Mononuclear cell (primary cell): ENCODE results near the gene DACH1. TPM values are rescaled to one million over a fixed set of nuclear protein-coding genes. Genes with fewer than 3 reads are reported as not detected.

Experiments
- H3K27me3 ChIP-seq: 2 replicates; pipeline ENCODE4 v1.6.0; 2011; ENCODE audit warnings: low read length, control low read depth; ENCODE audit not compliant: insufficient read depth
- H3K4me1 ChIP-seq: 2 replicates; pipeline ENCODE4 v1.5.1; 2011; ENCODE audit warnings: mild to moderate bottlenecking, low read length, control low read depth; ENCODE audit not compliant: insufficient read depth
- H3K4me3 ChIP-seq: 2 replicates; pipeline ENCODE4 v1.5.1; 2011; ENCODE audit warnings: mild to moderate bottlenecking, low read length, moderate library complexity
- H3K9me3 ChIP-seq: 2 replicates; pipeline ENCODE4 v1.5.1; 2011; ENCODE audit warnings: low read depth, mild to moderate bottlenecking, control low read depth, low read length
- total RNA-seq: library from RNA; depleted of rRNA; stranded (reverse); fragments of >200 nt; gene quantifications from one replicate; pipeline ENCODE4 v1.2.3, GENCODE V29; 2012

Gene DACH1
- total RNA-seq, 1 donor = 0.42 TPM

DNA sequence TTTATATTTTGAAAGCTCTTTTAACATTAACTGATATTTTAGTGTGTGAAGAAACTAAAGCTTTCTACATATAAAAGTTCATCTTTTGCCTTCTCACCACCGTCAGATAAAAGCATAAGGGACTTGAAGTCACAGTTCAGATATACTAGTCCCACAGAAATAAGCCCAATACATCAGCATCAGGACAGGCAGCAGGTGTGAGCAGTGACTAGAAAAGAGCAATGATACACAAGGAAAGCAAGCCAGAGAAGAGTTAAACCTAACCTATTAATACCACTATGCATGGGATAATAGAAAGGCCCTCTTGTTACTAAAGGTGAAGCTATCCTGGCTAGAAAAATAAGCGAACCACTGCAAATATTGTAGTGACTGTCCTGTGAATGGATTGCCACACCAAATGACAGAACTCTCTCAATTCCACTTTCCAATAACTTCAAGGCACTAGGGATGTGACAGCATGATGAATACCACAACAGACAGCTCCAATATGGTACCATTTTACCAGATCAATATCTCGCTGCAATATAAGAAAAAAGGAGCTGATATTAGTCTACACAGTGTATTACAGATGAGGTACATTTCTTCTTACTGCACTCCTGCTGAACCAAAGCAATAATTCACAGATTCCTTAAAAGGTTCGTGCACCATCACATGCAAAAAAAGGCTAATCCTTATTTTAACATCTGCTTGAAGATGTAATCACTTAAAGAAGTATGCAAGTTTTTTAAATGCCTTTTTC lies 114.1 kb downstream of the DACH1 start:
- Histone ChIP-seq H3K4me3 (no peak overlapping the region), H3K4me1 (no peaks in the 10 kb centered on the region), H3K27me3 (no peaks in the 10 kb centered on the region), H3K9me3 (no peaks in the 10 kb centered on the region)

DNA sequence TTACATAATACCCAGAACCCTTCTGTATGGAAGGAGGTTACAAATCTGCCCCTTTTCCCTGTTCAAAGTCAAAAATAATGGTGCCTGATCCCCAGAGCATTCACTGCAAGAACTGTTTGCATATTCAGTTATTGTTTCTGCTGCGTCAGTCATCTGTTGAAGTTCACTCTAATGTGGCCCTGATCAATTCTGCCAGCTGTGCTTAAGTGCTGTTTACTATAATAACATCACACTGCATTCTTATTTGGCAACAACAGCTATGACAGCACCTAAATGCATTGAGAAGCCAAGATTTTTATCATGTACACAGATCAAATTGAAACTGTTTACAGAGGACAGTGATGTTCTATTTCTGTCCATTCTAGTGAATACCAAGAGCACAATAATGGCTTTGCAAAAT lies 115.9 kb downstream of the DACH1 start:
- no peaks in the 10 kb centered on the region for H3K9me3 ChIP-seq
- no peaks in the 10 kb centered on the region for H3K4me1 ChIP-seq
- no peak overlapping the region for H3K4me3 ChIP-seq
- H3K27me3 ChIP-seq = no peaks in the 10 kb centered on the region

DNA sequence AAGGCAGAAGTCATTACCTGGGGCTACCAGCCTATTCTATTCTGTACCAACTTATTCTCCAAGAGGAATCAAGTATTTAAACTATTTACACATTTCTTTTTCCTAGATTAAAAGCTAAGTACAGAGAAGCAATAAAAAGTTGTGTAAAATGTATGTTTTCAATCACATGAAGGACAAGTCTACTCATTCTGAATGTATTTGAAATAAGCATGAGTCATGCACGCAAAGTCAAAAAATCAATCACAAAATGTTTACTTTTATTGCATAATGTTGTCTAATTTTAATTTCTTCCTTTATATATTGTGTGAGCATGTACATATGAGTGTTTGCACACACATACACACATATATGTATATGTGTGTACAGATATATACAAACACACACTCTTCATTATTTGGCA lies 136.7 kb downstream of the DACH1 start:
- H3K9me3 ChIP-seq = no peaks in the 10 kb centered on the region
- no peaks in the 10 kb centered on the region for H3K27me3 ChIP-seq
- H3K4me3 ChIP-seq = no peak overlapping the region
- H3K4me1 ChIP-seq = no peaks in the 10 kb centered on the region

DNA sequence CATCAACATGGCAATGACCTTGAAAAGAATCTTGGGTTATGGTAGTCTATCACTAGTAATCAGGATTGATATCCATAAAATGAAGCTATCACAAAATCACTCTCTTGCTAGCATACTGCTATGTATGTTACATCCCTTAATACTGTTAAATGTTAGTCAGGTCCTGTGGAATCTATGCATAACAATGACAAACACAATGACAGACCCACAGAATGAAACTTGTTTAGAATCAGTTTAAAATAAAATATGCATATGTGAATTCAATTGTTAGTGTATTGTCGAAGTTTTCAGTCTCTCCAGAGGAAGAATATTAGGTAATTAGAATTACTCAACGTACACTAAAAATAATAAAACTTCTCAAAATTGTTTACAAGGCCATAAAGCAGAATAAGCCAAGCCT lies 137.6 kb downstream of the DACH1 start:
- Histone ChIP-seq H3K4me3 (no peak overlapping the region), H3K9me3 (no peaks in the 10 kb centered on the region), H3K4me1 (no peaks in the 10 kb centered on the region), H3K27me3 (no peaks in the 10 kb centered on the region)

DNA sequence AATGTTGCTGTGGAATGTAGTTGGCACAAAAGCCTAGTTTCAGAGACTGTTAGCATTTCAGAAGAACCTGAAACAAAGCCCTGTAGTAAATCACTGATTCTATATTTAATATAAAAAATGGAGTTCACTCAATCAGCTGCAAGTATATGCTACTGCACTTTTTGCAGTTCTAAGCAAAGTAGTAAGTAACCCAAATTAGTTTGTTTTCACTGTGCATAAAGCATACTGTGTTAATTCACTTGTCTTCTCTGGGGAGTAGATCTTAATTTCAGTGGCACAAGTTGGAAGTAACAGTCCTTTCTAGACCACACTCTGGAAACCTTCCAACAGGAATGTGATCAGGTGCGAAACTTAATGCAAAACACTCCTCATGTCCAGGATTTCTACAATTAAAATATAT lies 139.3 kb downstream of the DACH1 start:
- Histone ChIP-seq H3K4me3 (no peak overlapping the region), H3K9me3 (no peaks in the 10 kb centered on the region), H3K27me3 (no peaks in the 10 kb centered on the region)

GRCh38 chr13:71727042-71727441 lies 140.0 kb downstream of the DACH1 start:
- Histone ChIP-seq H3K4me3 (no peak overlapping the region), H3K4me1 (no peaks in the 10 kb centered on the region), H3K27me3 (no peaks in the 10 kb centered on the region), H3K9me3 (no peaks in the 10 kb centered on the region)

More for the DNA sequence above, 139.3 kb downstream of the DACH1 start:
- H3K4me1 ChIP-seq = no peaks in the 10 kb centered on the region

GRCh38 chr13:71722206-71722605 lies 144.8 kb downstream of the DACH1 start:
- no peaks in the 10 kb centered on the region for H3K27me3 ChIP-seq
- no peaks in the 10 kb centered on the region for H3K9me3 ChIP-seq
- H3K4me3 ChIP-seq = no peak overlapping the region
- no peaks in the 10 kb centered on the region for H3K4me1 ChIP-seq

GRCh38 chr13:71721104-71721503 lies 145.9 kb downstream of the DACH1 start:
- H3K9me3 ChIP-seq = no peaks in the 10 kb centered on the region
- H3K4me1 ChIP-seq = no peaks in the 10 kb centered on the region
- no peak overlapping the region for H3K4me3 ChIP-seq
- no peaks in the 10 kb centered on the region for H3K27me3 ChIP-seq

GRCh38 chr13:71718931-71719330 lies 148.1 kb downstream of the DACH1 start:
- H3K4me3 ChIP-seq = no peak overlapping the region
- no peaks in the 10 kb centered on the region for H3K4me1 ChIP-seq
- no peaks in the 10 kb centered on the region for H3K27me3 ChIP-seq
- H3K9me3 ChIP-seq = no peaks in the 10 kb centered on the region

GRCh38 chr13:71714802-71715375 lies 152.1 kb downstream of the DACH1 start:
- H3K27me3 ChIP-seq = no peaks in the 10 kb centered on the region
- no peaks in the 10 kb centered on the region for H3K4me1 ChIP-seq
- H3K9me3 ChIP-seq = no peaks in the 10 kb centered on the region
- H3K4me3 ChIP-seq = no peak overlapping the region

DNA sequence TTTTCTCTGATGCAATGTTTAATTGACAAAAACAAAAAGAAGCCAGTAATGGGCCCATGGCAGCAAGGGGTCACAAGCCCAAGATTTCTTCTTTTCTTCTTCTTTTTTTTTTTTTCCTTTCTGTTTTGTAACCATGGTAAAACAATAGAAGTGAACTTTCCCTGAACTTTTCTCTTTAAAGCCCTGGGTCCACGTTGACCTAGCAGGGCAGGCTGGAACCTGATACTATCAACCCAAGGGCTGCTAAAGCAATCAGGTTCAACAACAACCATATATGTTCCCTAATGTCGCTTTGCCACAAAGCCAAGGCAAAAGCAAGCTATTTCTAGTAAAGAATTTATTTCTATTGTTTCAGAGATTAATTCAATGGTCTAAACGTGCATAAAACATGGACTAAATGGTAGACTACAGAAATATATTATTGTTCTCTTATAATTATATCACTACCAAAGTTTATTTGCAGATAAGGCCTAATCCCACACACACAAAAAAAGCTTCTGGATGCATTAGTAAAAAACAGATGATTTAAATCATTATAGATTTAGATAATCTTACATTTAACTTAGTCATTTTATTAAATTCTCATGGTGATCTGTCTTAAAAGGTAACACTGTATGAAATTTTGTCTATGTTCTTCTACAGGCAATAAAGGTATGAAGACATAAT lies 153.9 kb downstream of the DACH1 start:
- H3K9me3 ChIP-seq = no peaks in the 10 kb centered on the region
- no peak overlapping the region for H3K4me3 ChIP-seq
- H3K4me1 ChIP-seq = no peaks in the 10 kb centered on the region
- H3K27me3 ChIP-seq = no peaks in the 10 kb centered on the region

DNA sequence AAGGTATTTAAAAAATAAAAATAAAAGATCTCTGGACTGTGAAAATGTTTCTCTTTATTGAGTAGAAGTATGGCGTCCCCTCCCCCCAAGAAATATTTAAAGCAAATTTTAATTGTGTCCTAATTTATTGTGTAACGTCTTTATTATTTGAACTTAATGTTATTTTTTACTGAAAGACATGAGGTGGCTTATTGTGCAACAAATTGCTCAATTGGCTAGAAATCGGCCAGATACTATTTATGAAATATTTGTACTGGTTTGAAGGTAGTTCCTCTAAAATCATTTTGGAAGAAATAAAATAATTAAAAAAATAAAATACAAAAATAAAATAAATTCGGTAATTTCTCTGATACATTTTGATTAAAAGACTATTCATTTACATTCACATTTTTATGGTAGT lies 162.3 kb downstream of the DACH1 start:
- H3K27me3 ChIP-seq = no peaks in the 10 kb centered on the region
- H3K9me3 ChIP-seq = no peaks in the 10 kb centered on the region
- H3K4me1 ChIP-seq = peaks cover 6% of the 10 kb centered on the region
- no peak overlapping the region for H3K4me3 ChIP-seq

DNA sequence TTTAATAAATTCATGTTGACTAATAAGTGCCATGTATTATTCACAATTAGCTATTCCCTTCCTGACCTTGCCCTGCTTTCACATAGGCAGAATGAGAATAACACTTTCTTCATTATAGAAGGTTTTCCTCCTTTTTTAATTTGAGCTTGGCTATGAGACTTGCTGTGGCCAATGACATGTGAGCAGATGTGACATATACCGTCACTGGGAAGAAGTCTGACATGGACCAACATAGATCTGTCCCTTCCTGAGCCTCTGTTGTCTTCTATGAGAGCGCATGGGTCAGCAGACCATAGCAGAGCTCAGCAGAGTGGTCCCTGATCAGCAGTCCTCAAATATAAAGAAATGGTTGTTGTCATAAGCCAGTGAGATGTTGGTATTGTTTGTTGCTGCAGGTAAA lies 163.9 kb downstream of the DACH1 start:
- H3K9me3 ChIP-seq = no peaks in the 10 kb centered on the region
- peaks cover 6% of the 10 kb centered on the region for H3K4me1 ChIP-seq
- H3K4me3 ChIP-seq = no peak overlapping the region
- H3K27me3 ChIP-seq = no peaks in the 10 kb centered on the region

- Histone ChIP-seq H3K9me3 (no peaks in the 10 kb centered on the region), H3K27me3 (no peaks in the 10 kb centered on the region), H3K4me1 (peaks cover 6% of the 10 kb centered on the region), H3K4me3 (no peak overlapping the region)
Observed at GRCh38 chr13:71702253-71702652, 164.8 kb downstream of the DACH1 start.

- H3K4me3 ChIP-seq = no peak overlapping the region
Observed at GRCh38 chr13:71701741-71702140, 165.3 kb downstream of the DACH1 start.

GRCh38 chr13:71699342-71699741 lies 167.7 kb downstream of the DACH1 start:
- Histone ChIP-seq H3K9me3 (no peaks in the 10 kb centered on the region), H3K27me3 (no peaks in the 10 kb centered on the region), H3K4me3 (no peak overlapping the region), H3K4me1 (peaks cover 4% of the 10 kb centered on the region)

More at GRCh38 chr13:71701741-71702140, 165.3 kb downstream of the DACH1 start:
- Histone ChIP-seq H3K27me3 (no peaks in the 10 kb centered on the region), H3K9me3 (no peaks in the 10 kb centered on the region), H3K4me1 (peaks cover 6% of the 10 kb centered on the region)
